Measurements from ENCODE around the gene TMEM255B.
"Not testable (repeated sequence)": the region's sequence is repeated elsewhere in the genome, so short reads cannot be mapped to it uniquely, and the experiment has no call there.

The TMEM255B gene

DNA sequence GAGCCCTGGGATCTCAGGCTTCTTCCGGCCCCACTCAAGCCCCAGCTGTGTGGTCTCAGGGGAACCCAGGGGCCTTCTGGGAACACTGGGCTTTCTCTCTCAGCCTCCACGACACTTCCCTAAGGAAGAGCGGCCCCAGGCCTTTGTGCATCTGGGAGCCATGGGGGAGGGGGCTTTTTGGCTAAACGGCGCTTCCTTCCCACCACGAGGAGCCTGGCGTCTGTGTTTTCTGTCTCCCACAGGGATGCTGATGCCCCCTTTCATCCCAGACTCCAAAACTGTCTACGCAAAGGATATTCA is 24.2 kb upstream of the TMEM255B start:
- no peak for DNase-seq (ENCODE audit: low read depth)

- DNase-seq (ENCODE audit: low read depth), result no peak
Observed at GRCh38 chr13:113735194-113735593, 23.8 kb upstream of the TMEM255B start.

- DNase-seq (ENCODE audit: low read depth), result no peak
Observed at GRCh38 chr13:113735750-113736149, 23.3 kb upstream of the TMEM255B start.

DNA sequence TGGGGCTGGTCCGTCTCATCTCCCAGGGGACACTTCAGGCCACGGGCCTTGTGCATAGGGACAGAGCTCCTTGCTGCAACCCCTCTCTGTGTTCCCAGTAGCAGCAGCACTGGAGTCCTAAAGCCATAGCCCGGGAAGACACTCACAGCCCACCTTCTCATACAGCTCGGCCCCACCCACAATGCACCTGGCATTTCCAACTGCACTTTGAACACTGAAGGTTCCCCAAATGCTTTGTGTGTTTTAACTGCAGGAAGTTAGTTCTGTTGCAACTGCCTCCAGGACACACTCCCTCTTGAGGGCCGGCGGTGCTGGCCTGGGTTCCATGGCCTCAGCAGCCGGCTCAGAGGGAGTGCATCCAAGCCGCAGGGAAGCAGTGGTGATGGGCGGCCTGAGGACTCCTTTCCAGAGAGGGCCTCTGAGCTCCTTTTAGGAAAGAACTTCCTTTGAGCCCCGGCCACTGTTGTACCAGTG is 22.7 kb upstream of the TMEM255B start:
- no peak for DNase-seq (ENCODE audit: low read depth)

DNA sequence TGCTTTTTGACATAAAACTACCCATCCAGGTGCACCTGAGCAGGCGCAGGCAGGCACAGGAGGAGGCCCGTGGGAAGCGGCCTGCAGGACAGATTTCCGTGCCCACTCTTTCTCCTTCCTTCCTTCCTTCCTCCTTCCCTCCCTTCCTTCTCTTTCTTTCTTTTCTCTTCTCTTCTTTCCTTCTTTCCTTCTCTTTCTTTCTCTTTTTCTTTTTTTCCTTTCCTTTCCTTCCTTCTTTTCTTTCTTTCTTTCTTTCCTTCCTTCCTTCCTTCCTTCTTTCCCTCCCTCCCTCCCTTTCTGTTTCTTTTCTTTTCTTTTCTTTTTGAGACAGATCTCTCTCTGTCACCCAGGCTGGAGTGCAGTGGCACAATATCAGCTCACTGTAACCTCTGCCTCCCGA is 21.2 kb upstream of the TMEM255B start:
- no peak for DNase-seq (ENCODE audit: low read depth)

DNA sequence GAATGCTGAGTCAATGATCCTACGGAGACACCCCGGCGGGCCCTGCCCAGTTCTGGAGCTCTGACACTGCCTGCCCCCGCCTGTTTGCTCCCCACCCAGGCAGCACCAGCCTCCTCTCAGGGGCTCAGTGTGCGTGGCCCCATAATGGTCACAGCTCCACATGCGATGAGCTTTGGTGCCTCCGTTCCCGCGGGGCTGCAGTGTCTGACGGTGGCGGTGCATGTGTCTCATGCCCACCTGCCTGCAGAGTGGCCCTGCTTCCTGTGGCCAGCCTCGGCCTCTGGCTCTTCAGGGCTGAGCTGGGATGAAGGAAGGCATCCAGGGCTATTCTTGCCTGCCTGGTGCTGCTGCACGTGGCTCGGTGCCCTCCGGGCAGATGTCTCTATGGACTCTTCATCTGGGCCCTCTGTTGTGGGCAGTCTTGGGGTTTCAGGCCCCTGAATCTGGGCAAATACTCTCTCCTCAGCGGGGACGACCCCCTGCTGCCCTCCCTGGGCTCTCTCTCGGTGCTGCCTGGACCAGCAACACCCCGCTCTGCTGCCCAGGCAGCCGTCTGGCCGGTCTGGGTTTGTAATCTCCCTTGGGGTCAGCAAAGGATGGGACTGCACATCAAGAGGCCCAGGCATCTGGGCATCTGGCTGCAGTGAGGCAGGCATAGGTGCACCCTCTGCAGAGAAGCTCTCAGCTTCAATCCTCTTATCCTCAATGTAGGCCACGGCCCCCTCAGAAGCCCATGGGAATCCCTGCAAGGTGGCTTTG is 19.3 kb upstream of the TMEM255B start:
- no peak for DNase-seq (ENCODE audit: low read depth)

DNA sequence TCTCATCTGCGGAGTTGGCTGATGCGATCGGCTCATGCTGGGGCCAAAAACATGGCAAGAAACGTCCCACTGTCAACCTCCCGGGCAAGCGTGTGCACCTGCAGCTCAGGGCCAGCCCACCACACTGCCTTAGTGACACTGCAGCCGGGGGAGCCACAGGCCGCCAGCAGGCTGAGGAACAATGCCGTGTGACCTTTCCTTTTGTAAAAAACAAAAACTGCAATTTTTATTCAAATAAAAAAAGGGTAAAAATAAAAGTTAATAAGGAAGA is 18.8 kb upstream of the TMEM255B start:
- no peak for DNase-seq (ENCODE audit: low read depth)

DNA sequence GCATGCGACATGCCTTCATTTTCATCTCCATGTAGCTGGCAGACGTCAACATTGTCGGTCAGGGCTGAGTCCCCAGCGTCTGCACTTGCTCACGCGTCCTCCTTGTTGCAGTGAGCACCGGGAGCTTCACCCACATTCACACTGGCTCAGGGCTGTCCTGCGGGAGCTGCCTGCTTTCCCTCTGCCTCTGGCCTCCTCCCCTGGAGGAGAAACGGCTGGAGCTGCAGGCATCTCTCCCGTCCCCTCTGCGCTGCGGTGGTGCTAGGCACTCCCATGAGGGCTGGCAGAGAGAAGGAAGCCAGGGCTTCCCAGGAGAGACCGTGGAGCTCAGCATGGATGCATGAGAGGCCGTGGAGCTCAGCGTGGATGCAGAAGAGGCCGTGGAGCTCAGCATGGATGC is 18.4 kb upstream of the TMEM255B start:
- no peak for DNase-seq (ENCODE audit: low read depth)

GRCh38 chr13:113741191-113741668 is 17.8 kb upstream of the TMEM255B start:
- no peak for DNase-seq (ENCODE audit: low read depth)

- no peak for DNase-seq (ENCODE audit: low read depth)
Observed at GRCh38 chr13:113742000-113742441, 17.0 kb upstream of the TMEM255B start.

DNA sequence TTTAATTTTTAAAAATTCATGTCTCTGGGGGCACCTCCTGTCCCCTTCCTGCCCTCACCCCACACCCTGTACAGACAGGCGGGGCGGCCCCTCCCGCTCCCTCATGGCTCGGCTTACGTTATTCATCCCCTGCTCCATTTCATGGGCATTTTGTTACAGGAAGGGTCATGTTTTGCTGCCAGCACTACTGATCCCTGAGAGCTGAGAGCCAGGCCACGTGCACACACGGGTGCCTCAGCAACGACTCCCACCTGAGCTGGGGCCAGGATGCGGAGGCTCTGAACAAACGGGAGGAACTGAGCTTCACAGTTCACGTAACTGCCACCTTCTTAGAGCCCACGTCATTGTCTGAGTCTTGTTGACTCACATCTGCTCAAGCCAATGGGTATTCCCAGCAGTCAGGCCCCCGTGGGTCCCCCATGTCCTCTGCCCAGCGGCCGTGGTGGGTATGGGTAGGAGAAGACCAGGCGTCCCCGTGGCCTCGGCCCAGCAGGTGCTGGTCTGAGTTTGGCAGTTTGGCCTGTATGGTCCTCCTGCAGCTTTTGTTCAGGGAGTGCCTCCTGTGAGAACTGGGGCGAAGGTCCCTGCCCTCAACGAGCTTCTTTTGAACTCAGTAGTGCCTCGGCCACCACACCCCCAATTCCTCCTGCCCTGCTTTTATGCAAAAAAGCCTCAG is 16.4 kb upstream of the TMEM255B start:
- no peak for DNase-seq (ENCODE audit: low read depth)

DNA sequence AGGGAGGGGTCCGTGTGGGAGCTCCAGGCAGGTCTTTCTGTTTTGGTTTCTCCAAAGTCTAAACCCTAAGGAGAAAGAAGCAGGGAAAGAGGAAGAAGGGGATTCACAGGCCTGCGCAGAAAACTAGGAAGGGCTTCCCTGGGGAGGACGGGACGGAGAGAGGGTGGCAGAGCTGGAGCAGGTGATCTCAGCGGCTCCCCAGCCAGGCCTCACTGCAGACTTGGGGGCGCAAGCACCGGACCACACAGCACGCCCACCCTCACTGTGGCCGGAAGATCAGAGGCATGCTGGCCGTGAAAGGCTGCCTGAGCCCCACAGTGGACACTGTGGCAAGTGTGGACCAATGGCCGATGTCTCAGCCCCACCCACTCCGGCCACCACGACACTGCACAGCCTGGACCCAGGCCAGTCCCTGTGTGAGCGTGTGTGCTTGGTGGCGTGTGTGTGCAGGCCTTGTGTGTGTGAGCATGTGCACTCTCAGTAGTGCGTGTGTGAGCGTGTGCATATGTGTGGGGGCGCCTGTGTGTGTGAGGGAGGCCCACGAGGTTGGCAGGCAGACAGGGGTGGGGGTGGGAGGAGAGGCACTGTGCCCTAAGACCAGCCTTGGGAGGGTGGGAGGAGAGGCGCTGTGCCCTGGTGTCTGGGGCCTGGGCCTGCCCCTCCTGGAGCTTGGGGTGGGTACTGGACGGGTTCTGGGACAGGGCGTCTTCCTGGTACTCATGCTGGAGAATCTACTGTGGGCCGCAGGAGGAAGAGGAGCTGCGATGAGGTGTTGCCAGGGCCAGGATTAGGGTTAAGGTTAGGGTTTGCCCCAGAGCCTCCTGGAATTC is 15.4 kb upstream of the TMEM255B start:
- DNase-seq (ENCODE audit: low read depth), result no peak

- no peak for DNase-seq (ENCODE audit: low read depth)
Observed at GRCh38 chr13:113744197-113745000, 14.6 kb upstream of the TMEM255B start.

DNA sequence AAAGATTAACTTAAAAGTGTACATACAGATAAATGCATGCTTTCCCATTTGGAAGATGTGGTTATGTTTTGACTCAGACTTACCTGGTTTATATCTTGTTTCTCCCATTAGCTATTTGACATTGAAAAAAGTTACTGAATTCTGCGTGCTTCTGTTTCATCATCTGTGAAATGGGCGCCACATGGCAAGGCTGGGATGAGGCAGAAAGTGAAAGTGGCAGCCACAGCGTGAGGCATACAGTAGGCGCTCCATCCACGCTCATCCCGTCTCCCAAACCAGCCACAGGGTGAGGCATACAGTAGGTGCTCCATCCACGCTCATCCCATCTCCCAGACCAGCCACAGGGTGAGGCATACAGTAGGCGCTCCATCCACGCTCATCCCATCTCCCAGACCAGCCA is 14.0 kb upstream of the TMEM255B start:
- no peak for DNase-seq (ENCODE audit: low read depth)

- DNase-seq (ENCODE audit: low read depth), result not testable (repeated sequence)
Observed at GRCh38 chr13:113745500-113746142, 13.4 kb upstream of the TMEM255B start.

GRCh38 chr13:113746143-113746525 is 12.9 kb upstream of the TMEM255B start:
- DNase-seq (ENCODE audit: low read depth), result no peak

DNA sequence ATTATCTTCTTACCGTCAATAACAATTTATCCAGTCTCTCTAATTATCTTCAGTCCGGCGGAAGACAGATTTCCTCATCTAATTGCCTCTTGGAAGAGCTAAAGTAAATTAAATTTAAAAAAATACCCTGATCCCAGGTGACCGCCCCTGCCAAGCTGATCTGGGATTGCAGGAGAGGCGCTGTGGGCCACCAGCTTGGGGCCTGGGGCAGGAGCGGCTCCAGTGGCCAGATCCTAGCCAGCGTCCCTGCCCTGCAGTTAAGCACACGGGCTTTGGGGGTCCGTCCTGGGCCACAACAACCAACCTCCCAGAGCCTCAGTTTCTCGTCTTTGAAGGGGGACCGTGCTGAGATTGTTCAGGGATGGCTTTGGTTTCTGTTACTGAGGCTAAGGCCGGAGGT is 12.4 kb upstream of the TMEM255B start:
- no peak for DNase-seq (ENCODE audit: low read depth)

- no peak for DNase-seq (ENCODE audit: low read depth)
Observed at GRCh38 chr13:113747291-113747833, 11.7 kb upstream of the TMEM255B start.

DNA sequence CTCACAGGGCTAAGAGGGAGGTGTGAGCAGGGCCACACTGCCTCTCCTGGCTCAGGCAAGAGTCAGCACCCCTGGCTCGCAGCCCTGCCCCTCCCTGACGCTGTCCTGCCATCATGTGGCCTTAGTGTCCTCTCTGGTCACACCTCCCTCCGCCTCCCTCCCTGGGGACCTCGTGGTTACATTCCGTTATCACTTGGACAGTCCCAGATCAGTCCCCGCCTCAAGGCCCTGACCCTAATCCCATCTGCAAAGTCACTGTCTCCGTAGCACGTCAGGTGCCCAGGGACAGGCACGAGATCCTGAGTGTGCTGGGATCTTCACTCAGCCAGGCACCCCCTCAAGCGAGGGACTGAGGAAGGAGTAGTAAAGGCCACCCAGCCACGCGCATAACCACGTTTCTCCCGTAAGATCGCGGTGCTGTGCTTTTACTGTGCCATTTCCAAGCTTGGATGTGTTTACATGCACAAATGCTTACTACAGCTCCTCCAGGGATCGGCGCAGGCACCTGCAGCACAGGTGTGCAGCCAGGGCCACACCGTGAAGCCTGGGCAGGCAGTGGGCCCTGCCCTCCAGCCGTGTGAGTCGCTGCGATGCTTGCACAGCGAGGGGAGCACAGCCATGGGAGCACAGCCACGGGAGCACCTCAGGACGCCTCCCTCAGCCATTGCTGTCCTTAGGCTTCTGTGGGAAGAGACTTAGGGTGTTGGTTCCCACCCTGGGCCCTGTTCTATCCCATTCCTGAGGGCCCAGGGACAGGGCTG is 10.7 kb upstream of the TMEM255B start:
- no peak for DNase-seq (ENCODE audit: low read depth)

GRCh38 chr13:113748862-113749451 is 10.1 kb upstream of the TMEM255B start:
- DNase-seq (ENCODE audit: low read depth), result no peak
